Right atrium auricular region (tissue), 2 donors: ENCODE results near the gene FCER2. TPM values are rescaled to one million over a fixed set of nuclear protein-coding genes. Genes with fewer than 3 reads are reported as not detected.
"Not testable (repeated sequence)": the region's sequence is repeated elsewhere in the genome, so short reads cannot be mapped to it uniquely, and the experiment has no call there.

Source experiments
- DNase-seq: peaks from one replicate; pipeline ENCODE4 v3.0.0-alpha.2; 2019; ENCODE audit warnings: low spot score
- H3K27ac ChIP-seq, 2 donors: fragments of 200-600 bp; sonication (generic); 1 replicate in 1 of 2; 2 replicates in 1 of 2; pipeline ENCODE4 v1.5.1; 2016 to 2019
- H3K27me3 ChIP-seq, 2 donors: fragments of 200-600 bp; sonication (generic); one replicate each; pipeline versions ENCODE4 v1.5.1 to v1.6.0; 2017 to 2019
- H3K36me3 ChIP-seq: fragments of 200-600 bp; sonication (generic); one replicate; pipeline ENCODE4 v1.5.1; 2016
- H3K4me1 ChIP-seq, 2 donors: fragments of 200-600 bp; sonication (generic); one replicate each; pipeline versions ENCODE4 v1.5.1 to v1.6.0; 2017 to 2019
- H3K4me3 ChIP-seq, 2 donors: fragments of 200-600 bp; sonication (generic); 1 replicate in 1 of 2; 2 replicates in 1 of 2; pipeline ENCODE4 v1.5.1; 2017 to 2019; ENCODE audit warnings: mild to moderate bottlenecking in 1 of 2, moderate library complexity in 1 of 2
- H3K9me3 ChIP-seq, 2 donors: fragments of 200-600 bp; sonication (generic); one replicate each; pipeline ENCODE4 v1.5.1; 2019
- CTCF ChIP-seq, 2 donors: fragments of 200-600 bp; sonication (generic); IDR thresholded peaks; one replicate each; pipeline ENCODE4 v1.5.1; 2019; ENCODE audit warnings: antibody characterized with exemption in 2 of 2
- total RNA-seq, 2 donors: library from RNA; depleted of rRNA; stranded (reverse); fragments of >200 nt; gene quantifications; one replicate each; pipeline ENCODE4 v1.1.0, GENCODE V29; 2016

Gene FCER2
- total RNA-seq: not detected

GRCh38 chr19:7701654-7702457 is at the start of gene FCER2:
FCER2 (minus strand) TSS chr19:7702131; CDS start chr19:7699760, 2,371 bp downstream.
- Histone ChIP-seq H3K4me1 (no peaks in the 10 kb centered on the region), H3K27me3 (no peaks in the 10 kb centered on the region), H3K27ac (no peak within 1 kb of the TSS), H3K9me3 (no peaks in the 10 kb centered on the region), H3K4me3 (no peak within 1 kb of the TSS), H3K36me3 (no peaks in the 10 kb centered on the region)
- DNase-seq: no peak
- no peak for TF ChIP-seq CTCF (IDR thresholded peaks at IDR 0.05)

GRCh38 chr19:7751157-7751783 is 49.3 kb upstream of the FCER2 start:
- no peak for TF ChIP-seq CTCF (IDR thresholded peaks at IDR 0.05)
- no peak overlapping the region for H3K27ac ChIP-seq

GRCh38 chr19:7748756-7749155 is 46.8 kb upstream of the FCER2 start:
- H3K4me3 ChIP-seq: no peak overlapping the region
- DNase-seq: no peak
- no peaks in the 10 kb centered on the region for H3K9me3 ChIP-seq
- no peaks in the 10 kb centered on the region for H3K4me1 ChIP-seq
- H3K27ac ChIP-seq: no peak overlapping the region
- TF ChIP-seq CTCF (IDR thresholded peaks at IDR 0.05): no peak
- H3K27me3 ChIP-seq: no peaks in the 10 kb centered on the region
- H3K36me3 ChIP-seq: no peaks in the 10 kb centered on the region

More at GRCh38 chr19:7751157-7751783, 49.3 kb upstream of the FCER2 start:
- Histone ChIP-seq H3K27me3 (no peaks in the 10 kb centered on the region), H3K36me3 (no peaks in the 10 kb centered on the region), H3K4me3 (no peak overlapping the region), H3K4me1 (no peaks in the 10 kb centered on the region), H3K9me3 (peaks cover 0 to 5% of the 10 kb centered on the region in 2 donors)
- no peak for DNase-seq

- no peak for DNase-seq
- Histone ChIP-seq H3K4me1 (no peaks in the 10 kb centered on the region), H3K9me3 (no peaks in the 10 kb centered on the region), H3K36me3 (no peaks in the 10 kb centered on the region), H3K27me3 (no peaks in the 10 kb centered on the region), H3K27ac (no peak overlapping the region), H3K4me3 (no peak overlapping the region)
- TF ChIP-seq CTCF (IDR thresholded peaks at IDR 0.05): no peak
Measured at GRCh38 chr19:7748171-7748570, 46.2 kb upstream of the FCER2 start.

- DNase-seq: no peak
- no peak for TF ChIP-seq CTCF (IDR thresholded peaks at IDR 0.05)
- H3K9me3 ChIP-seq: no peaks in the 10 kb centered on the region
- H3K27ac ChIP-seq: no peak within 1 kb of the TSS
- no peaks in the 10 kb centered on the region for H3K4me1 ChIP-seq
- no peaks in the 10 kb centered on the region for H3K36me3 ChIP-seq
- no peaks in the 10 kb centered on the region for H3K27me3 ChIP-seq
- H3K4me3 ChIP-seq: no peak within 1 kb of the TSS
Measured at GRCh38 chr19:7746903-7747884, 45.3 kb upstream of the FCER2 start, which contains the start of gene CD209. CD209 (minus strand) TSS chr19:7747534; CDS start chr19:7747511, 23 bp downstream.

GRCh38 chr19:7746306-7746705 is 44.4 kb upstream of the FCER2 start:
- not testable (repeated sequence) for H3K27ac ChIP-seq, H3K9me3 ChIP-seq, H3K36me3 ChIP-seq, DNase-seq, H3K4me1 ChIP-seq, H3K4me3 ChIP-seq, H3K27me3 ChIP-seq
